GM12872 (cell line): ENCODE results near the gene MFAP4.

Experiments
- CTCF ChIP-seq: IDR thresholded peaks from 3 replicates; pipeline ENCODE4 v1.5.1; 2011; ENCODE audit warnings: low read depth, mild to moderate bottlenecking, low read length, moderate library complexity; ENCODE audit not compliant: insufficient read depth

The MFAP4 gene

GRCh38 chr17:19348081-19348650, 38.8 kb downstream of the MFAP4 start:
- TF ChIP-seq CTCF, result no peak

GRCh38 chr17:19347323-19348080, 39.5 kb downstream of the MFAP4 start:
- no peak for TF ChIP-seq CTCF

GRCh38 chr17:19346351-19347255, 40.4 kb downstream of the MFAP4 start:
- no peak for TF ChIP-seq CTCF

DNA sequence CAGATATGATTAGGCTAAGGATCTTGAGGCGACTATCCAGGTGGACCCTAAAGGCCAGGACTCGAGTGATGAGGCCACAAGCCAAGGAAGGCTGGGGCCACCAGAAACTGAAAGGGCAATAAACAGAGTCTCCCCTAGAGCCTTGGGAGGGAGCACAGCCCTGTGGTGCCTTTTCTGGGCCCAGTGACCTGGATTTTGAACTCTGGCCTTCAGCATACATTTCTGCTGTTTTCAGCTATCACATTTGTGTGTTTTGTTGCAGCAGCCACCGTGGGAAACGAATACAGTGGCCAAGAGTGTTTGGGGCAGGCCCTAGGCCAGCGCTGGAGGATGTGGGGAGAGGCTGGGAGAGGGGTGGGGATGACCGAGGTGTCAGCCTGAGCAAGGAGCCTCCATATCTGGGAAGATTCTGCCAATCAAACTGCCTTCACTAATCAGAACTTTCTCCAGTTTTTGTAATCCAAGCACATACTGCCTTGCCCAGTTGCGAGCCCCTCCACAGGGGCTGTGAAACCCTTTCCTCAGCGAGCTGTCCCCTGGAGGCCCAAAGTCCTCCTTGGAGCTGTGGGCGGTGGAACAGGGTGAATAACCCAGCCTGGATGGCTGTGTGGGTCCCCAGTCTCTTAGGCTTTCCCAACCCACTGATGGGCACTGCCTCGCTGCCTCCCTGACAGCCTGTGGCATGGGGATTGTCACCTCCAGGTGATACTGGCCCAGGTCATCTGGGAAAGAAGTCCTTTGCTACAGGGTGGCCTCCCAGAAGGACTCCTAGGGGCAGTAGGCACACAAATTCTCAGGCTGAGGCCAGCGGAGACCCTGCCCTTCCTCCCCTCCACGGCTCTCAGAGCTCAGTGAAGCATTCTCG, 41.3 kb downstream of the MFAP4 start:
- TF ChIP-seq CTCF, result no peak

DNA sequence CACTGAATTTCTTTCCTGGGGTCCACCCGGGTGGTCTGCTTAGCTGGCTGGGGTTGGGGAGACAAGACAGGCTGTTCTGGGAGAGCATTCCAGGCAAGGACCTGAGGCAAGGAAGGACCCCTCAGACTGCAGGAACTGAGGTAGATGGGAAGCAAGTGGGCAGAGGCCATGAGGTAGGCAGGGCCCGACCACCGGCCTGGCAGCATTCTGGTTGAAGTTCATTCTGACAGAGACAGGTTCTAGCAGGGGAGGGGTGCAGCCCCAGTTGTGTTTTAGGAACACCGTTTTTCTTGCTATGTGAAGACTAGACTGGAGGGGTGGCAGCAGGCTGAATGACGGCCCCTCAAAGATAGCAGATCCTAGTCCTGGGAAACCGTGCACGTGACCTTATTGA, 41.9 kb downstream of the MFAP4 start:
- no peak for TF ChIP-seq CTCF

DNA sequence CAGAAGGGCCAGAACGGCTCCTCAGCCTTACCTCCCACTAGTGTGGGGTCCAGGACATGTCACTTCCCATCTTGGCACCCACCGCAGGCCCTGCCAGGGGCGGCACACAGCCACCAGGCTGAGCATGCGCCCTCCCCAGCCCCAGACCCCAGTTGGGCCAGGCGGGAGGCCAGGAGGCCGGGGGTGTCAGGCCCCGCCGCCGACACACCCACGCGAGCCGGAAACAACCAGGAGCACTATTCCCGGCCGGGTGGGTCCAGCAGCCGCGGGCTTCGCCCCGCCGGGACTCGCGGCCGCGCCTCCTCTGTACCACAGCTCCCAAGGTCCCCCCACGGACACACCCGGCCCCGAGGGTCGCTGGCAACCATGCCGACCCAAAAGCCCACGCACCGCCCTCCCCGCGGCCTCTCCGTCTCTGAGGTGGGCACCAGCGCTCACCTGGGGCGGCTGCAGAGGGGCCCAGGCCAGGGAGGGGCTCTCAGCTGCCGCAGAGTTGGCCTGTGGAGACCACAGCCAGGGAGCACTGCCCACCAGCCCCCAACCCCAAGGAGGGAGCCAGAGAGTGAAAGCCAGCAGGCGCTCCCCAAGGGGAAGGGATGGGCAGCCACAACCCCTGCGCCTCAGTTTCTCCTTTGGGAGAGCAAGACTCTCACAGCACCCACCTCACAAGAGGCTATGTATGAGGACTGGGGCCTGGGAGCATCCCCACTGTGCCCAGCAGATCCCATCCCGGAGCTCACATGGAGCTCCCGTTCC, 42.5 kb downstream of the MFAP4 start:
- no peak for TF ChIP-seq CTCF
